ENCODE measurements around the gene RET.

Gene RET

DNA sequence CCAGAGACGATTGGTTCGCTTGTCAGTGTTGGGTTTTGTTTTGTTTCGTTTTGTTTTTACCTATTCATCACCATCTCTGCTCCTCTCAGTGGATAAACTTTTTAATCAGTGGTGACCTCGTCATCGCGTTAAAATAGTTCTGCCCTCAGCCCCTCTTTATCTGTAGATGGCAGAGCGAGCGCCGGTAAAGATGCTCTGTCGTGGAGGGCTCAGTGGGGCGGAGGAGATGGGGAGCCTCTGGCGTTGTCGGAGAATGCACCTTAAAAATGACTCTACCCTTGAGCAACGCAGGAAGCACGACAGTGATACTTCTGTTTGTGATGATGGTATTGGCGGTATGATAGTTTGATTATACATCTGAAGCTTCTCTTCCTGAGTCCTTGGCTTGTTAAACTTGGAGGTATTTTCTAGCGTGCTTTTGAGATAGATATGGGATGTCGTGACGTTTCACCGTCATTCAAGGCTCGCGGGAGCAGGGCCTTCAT, 61.9 kb downstream of the RET start:
- ChIA-PET CTCF (interaction anchor here (0.7 to 1.0 kb wide), 3 partner anchors 33 to 131 kb away, joined by 3 to 4 read pairs (median 3); no protein-coding TSS in a partner anchor), POLR2A (interaction anchor here (1.8 kb wide), 1 partner anchor 10 kb away, joined by 6 read pairs; no protein-coding TSS in a partner anchor)
- TF ChIP-seq ZNF112 (tag by site-specific recombination; IDR thresholded peaks at IDR 0.05) (no peak), SCRT2 (tag by site-specific recombination; IDR thresholded peaks at IDR 0.05) (no peak), ZNF837 (tag by site-specific recombination; IDR thresholded peaks at IDR 0.05) (no peak), ZNF366 (tag by site-specific recombination; conservative IDR thresholded peaks at IDR 0.05) (0 out of 2 replicates have a peak, but pooled peaks have one; percentile 17), ZBTB8A (tag by site-specific recombination; IDR thresholded peaks at IDR 0.05) (peak; percentile 25), ZNF596 (tag by site-specific recombination; IDR thresholded peaks at IDR 0.05) (no peak), ZNF335 (tag by site-specific recombination; conservative IDR thresholded peaks at IDR 0.05) (peak; percentile 89), ZNF501 (tag by site-specific recombination; IDR thresholded peaks at IDR 0.05) (0 out of 2 replicates have a peak, but pooled peaks have one; percentile 43), ZNF629 (tag by site-specific recombination; IDR thresholded peaks at IDR 0.05) (0 out of 2 replicates have a peak, but pooled peaks have one; percentile 38), ZNF16 (tag by site-specific recombination; IDR thresholded peaks at IDR 0.05; ENCODE audit: low read depth) (no peak), ZNF600 (tag by site-specific recombination; IDR thresholded peaks at IDR 0.05) (peak; percentile 60), ZBTB21 (tag by site-specific recombination; IDR thresholded peaks at IDR 0.05) (0 out of 2 replicates have a peak, but pooled peaks have one; percentile 10), ZBTB44 (tag by site-specific recombination; IDR thresholded peaks at IDR 0.05) (no peak), ZNF214 (tag by site-specific recombination; IDR thresholded peaks at IDR 0.05; ENCODE audit: borderline replicate concordance) (no peak), ZNF585B (tag by site-specific recombination; IDR thresholded peaks at IDR 0.05) (no peak), KLF10 (tag by site-specific recombination; IDR thresholded peaks at IDR 0.05) (no peak), REST (tag by site-specific recombination; IDR thresholded peaks at IDR 0.05) (no peak), ZNF549 (tag by site-specific recombination; IDR thresholded peaks at IDR 0.05) (no peak), SP2 (tag by site-specific recombination; IDR thresholded peaks at IDR 0.05) (no peak)
- TF ChIP-seq, protein P1, sequence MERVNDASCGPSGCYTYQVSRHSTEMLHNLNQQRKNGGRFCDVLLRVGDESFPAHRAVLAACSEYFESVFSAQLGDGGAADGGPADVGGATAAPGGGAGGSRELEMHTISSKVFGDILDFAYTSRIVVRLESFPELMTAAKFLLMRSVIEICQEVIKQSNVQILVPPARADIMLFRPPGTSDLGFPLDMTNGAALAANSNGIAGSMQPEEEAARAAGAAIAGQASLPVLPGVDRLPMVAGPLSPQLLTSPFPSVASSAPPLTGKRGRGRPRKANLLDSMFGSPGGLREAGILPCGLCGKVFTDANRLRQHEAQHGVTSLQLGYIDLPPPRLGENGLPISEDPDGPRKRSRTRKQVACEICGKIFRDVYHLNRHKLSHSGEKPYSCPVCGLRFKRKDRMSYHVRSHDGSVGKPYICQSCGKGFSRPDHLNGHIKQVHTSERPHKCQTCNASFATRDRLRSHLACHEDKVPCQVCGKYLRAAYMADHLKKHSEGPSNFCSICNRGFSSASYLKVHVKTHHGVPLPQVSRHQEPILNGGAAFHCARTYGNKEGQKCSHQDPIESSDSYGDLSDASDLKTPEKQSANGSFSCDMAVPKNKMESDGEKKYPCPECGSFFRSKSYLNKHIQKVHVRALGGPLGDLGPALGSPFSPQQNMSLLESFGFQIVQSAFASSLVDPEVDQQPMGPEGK (tag by site-specific recombination; IDR thresholded peaks at IDR 0.05): peak; percentile 33; the same call in 1 of the 2 replicates
- TF ChIP-seq, protein P2, sequence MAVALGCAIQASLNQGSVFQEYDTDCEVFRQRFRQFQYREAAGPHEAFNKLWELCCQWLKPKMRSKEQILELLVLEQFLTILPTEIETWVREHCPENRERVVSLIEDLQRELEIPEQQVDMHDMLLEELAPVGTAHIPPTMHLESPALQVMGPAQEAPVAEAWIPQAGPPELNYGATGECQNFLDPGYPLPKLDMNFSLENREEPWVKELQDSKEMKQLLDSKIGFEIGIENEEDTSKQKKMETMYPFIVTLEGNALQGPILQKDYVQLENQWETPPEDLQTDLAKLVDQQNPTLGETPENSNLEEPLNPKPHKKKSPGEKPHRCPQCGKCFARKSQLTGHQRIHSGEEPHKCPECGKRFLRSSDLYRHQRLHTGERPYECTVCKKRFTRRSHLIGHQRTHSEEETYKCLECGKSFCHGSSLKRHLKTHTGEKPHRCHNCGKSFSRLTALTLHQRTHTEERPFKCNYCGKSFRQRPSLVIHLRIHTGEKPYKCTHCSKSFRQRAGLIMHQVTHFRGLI (tag by site-specific recombination; IDR thresholded peaks at IDR 0.05): no peak
- TF ChIP-seq, protein P3, sequence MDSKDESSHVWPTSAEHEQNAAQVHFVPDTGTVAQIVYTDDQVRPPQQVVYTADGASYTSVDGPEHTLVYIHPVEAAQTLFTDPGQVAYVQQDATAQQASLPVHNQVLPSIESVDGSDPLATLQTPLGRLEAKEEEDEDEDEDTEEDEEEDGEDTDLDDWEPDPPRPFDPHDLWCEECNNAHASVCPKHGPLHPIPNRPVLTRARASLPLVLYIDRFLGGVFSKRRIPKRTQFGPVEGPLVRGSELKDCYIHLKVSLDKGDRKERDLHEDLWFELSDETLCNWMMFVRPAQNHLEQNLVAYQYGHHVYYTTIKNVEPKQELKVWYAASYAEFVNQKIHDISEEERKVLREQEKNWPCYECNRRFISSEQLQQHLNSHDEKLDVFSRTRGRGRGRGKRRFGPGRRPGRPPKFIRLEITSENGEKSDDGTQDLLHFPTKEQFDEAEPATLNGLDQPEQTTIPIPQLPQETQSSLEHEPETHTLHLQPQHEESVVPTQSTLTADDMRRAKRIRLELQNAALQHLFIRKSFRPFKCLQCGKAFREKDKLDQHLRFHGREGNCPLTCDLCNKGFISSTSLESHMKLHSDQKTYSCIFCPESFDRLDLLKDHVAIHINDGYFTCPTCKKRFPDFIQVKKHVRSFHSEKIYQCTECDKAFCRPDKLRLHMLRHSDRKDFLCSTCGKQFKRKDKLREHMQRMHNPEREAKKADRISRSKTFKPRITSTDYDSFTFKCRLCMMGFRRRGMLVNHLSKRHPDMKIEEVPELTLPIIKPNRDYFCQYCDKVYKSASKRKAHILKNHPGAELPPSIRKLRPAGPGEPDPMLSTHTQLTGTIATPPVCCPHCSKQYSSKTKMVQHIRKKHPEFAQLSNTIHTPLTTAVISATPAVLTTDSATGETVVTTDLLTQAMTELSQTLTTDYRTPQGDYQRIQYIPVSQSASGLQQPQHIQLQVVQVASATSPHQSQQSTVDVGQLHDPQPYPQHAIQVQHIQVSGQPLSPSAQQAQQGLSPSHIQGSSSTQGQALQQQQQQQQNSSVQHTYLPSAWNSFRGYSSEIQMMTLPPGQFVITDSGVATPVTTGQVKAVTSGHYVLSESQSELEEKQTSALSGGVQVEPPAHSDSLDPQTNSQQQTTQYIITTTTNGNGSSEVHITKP (tag by site-specific recombination; IDR thresholded peaks at IDR 0.05): peak; percentile 81
- TF ChIP-seq, protein P4, sequence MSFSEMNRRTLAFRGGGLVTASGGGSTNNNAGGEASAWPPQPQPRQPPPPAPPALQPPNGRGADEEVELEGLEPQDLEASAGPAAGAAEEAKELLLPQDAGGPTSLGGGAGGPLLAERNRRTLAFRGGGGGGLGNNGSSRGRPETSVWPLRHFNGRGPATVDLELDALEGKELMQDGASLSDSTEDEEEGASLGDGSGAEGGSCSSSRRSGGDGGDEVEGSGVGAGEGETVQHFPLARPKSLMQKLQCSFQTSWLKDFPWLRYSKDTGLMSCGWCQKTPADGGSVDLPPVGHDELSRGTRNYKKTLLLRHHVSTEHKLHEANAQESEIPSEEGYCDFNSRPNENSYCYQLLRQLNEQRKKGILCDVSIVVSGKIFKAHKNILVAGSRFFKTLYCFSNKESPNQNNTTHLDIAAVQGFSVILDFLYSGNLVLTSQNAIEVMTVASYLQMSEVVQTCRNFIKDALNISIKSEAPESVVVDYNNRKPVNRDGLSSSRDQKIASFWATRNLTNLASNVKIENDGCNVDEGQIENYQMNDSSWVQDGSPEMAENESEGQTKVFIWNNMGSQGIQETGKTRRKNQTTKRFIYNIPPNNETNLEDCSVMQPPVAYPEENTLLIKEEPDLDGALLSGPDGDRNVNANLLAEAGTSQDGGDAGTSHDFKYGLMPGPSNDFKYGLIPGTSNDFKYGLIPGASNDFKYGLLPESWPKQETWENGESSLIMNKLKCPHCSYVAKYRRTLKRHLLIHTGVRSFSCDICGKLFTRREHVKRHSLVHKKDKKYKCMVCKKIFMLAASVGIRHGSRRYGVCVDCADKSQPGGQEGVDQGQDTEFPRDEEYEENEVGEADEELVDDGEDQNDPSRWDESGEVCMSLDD (tag by site-specific recombination; IDR thresholded peaks at IDR 0.05): no peak

More for the DNA sequence above, 61.9 kb downstream of the RET start:
- peaks cover 8% of the 10 kb centered on the region for H3K4me1 ChIP-seq (ENCODE audit: control insufficient read depth, insufficient read depth, low read length)
- H3K9me3 ChIP-seq (ENCODE audit: control insufficient read depth, insufficient read depth, low read depth, low read length): no peaks in the 10 kb centered on the region
- peak overlapping the region; percentile 76 for H3K27ac ChIP-seq (ENCODE audit: extremely low read depth, low read depth, low read length)
- H3K4me3 ChIP-seq (ENCODE audit: low read depth, low read length): peak overlapping the region; percentile 59
- no peaks in the 10 kb centered on the region for H3K36me3 ChIP-seq (ENCODE audit: control insufficient read depth in 2 of 2, insufficient read depth in 1 of 2, low read length in 2 of 2)

Data from HEK293 (cell line).